Panc1 (cell line): Measurements from ENCODE around the gene SSR4. TPM values are rescaled to one million over a fixed set of nuclear protein-coding genes. Genes with fewer than 3 reads are reported as not detected.

ENCODE experiments used
- ATAC-seq: fragments of 200-7000 bp; cut with Tn5 transposase; 2 replicates; pipeline ENCODE4 v1.9.1; 2020; ENCODE audit warnings: mild to moderate bottlenecking, moderate library complexity
- BruUV-seq: library from RNA; stranded (reverse); fragments of 400-500 nt; replicated peaks from 2 replicates; lab custom pipeline; 2021; lab: Mats Ljungman, UMichigan
- CTCF ChIA-PET: fragments of 300-600 bp; sonication (Branson Sonifier 250); formaldehyde crosslinking; loops from one replicate; lab custom pipeline; 2022; ENCODE audit warnings: antibody characterized with exemption; lab: Charles Lee
- POLR2A ChIA-PET: fragments of 300-600 bp; sonication (Branson Sonifier 250); formaldehyde crosslinking; loops from one replicate; lab custom pipeline; 2022; ENCODE audit warnings: antibody characterized with exemption; lab: Charles Lee
- DNase-seq: peaks from one replicate; pipeline ENCODE4 v3.0.0-alpha.2; 2010; ENCODE audit warnings: low read depth, low spot score
- H3K27ac ChIP-seq: 2 replicates; pipeline ENCODE4 v1.5.1; 2011; ENCODE audit warnings: mild to moderate bottlenecking, low read length, inconsistent platforms
- H3K27me3 ChIP-seq: fragments of 200-500 bp; sonication (Bioruptor generic); 2 replicates; pipeline ENCODE4 v1.6.0; 2014; ENCODE audit warnings: low read length, inconsistent platforms; ENCODE audit not compliant: control insufficient read depth, insufficient read depth
- H3K36me3 ChIP-seq: fragments of 200-500 bp; sonication (Bioruptor generic); 2 replicates; pipeline ENCODE4 v1.5.1; 2014; ENCODE audit warnings: inconsistent platforms, mild to moderate bottlenecking, low read length, moderate library complexity; ENCODE audit not compliant: control insufficient read depth, insufficient read depth
- H3K4me1 ChIP-seq: 2 replicates; pipeline ENCODE4 v1.5.1; 2011; ENCODE audit warnings: inconsistent platforms, mild to moderate bottlenecking, low read length, moderate library complexity; ENCODE audit not compliant: control insufficient read depth, insufficient read depth
- H3K4me3 ChIP-seq, 2 experiments: 2 replicates each; pipeline ENCODE4 v1.5.1; 2011 to 2012; ENCODE audit warnings: low read depth in 2 of 2, low read length in 2 of 2, mild to moderate bottlenecking in 2 of 2, inconsistent platforms in 1 of 2, moderate library complexity in 1 of 2
- H3K9me3 ChIP-seq: fragments of 200-500 bp; sonication (Bioruptor generic); 2 replicates; pipeline ENCODE4 v1.5.1; 2014; ENCODE audit warnings: low read depth, mild to moderate bottlenecking, inconsistent platforms, low read length, moderate library complexity; ENCODE audit not compliant: control insufficient read depth, insufficient read depth
- CTCF ChIP-seq: fragments of 450-650 bp; IDR thresholded peaks from 2 replicates; pipeline ENCODE4 v1.5.1; 2017; ENCODE audit warnings: mild to moderate bottlenecking
- POLR2AphosphoS5 ChIP-seq: IDR thresholded peaks from 2 replicates; pipeline ENCODE4 v1.6.1; 2012; ENCODE audit warnings: mild to moderate bottlenecking, low read depth, low read length, moderate library complexity
- REST ChIP-seq, 2 experiments: IDR thresholded peaks; 2 replicates each; pipeline ENCODE4 v1.6.1; 2011 to 2012; ENCODE audit warnings: low read depth in 2 of 2, control low read depth in 1 of 2, low read length in 1 of 2, mild to moderate bottlenecking in 1 of 2, moderate library complexity in 1 of 2; ENCODE audit not compliant: insufficient read depth in 1 of 2
- SIN3A ChIP-seq: IDR thresholded peaks from 2 replicates; pipeline ENCODE4 v1.6.1; 2012; ENCODE audit warnings: low read depth, mild to moderate bottlenecking, low read length, moderate library complexity, borderline replicate concordance; ENCODE audit not compliant: insufficient read depth
- TCF7L2 ChIP-seq: IDR thresholded peaks from 2 replicates; pipeline ENCODE4 v1.6.1; 2011; ENCODE audit warnings: mild to moderate bottlenecking, low read depth, low read length, inconsistent platforms
- in situ Hi-C: cut with HindIII; loops from 2 replicates; pipeline ENCODE4 v1.10.0; 2016; ENCODE audit warnings: low sequenced_read_pairs, low pct_unique_long_range_greater_than_20kb
- intact Hi-C: fragments of 100-400 bp; cut with micrococcal nuclease; formaldehyde crosslinking; loops from one replicate; pipeline ENCODE4 v1.10.0; 2022; ENCODE audit not compliant: unreplicated experiment
- total RNA-seq: library from RNA; stranded (reverse); gene quantifications from one replicate; pipeline ENCODE4 v1.2.1, GENCODE V29; 2021; ENCODE audit not compliant: unreplicated experiment

SSR4 gene
- total RNA-seq, 1 experiment from 2014 or later: 504 TPM

GRCh38 chrX:153819384-153820040, 25.0 kb downstream of the SSR4 start:
- Histone ChIP-seq H3K36me3 (no peaks in the 10 kb centered on the region), H3K27me3 (no peaks in the 10 kb centered on the region), H3K9me3 (no peaks in the 10 kb centered on the region), H3K4me3 (peak overlapping the region; percentile 46 to 63), H3K27ac (peak overlapping the region; percentile 84), H3K4me1 (peaks cover 30% of the 10 kb centered on the region)
- ATAC-seq (peak; percentile 67), DNase-seq (no peak)
- intact Hi-C loops (no loop called here), in situ Hi-C loops (no loop called here)
- POLR2A ChIA-PET: no interaction called here
- CTCF ChIA-PET: interaction anchor here (0.6 kb wide), 1 partner anchor 83 kb away, joined by 7 read pairs; no protein-coding TSS in a partner anchor
- BruUV-seq: no TSS peak
- TF ChIP-seq SIN3A: no peak
- TF ChIP-seq POLR2AphosphoS5: no peak
- 0 out of 2 replicates have a peak, but pooled peaks have one; percentile 9 for TF ChIP-seq TCF7L2
- TF ChIP-seq CTCF: no peak

- Histone ChIP-seq H3K27me3 (no peaks in the 10 kb centered on the region), H3K27ac (0 out of 2 replicates have a peak overlapping the region, but pooled peaks have one; percentile 23), H3K36me3 (no peaks in the 10 kb centered on the region), H3K9me3 (no peaks in the 10 kb centered on the region), H3K4me3 (no peak overlapping the region), H3K4me1 (peaks cover 30% of the 10 kb centered on the region)
- in situ Hi-C loops (no loop called here), intact Hi-C loops (no loop called here)
- no peak for ATAC-seq
- ChIA-PET POLR2A (no interaction called here), CTCF (interaction anchor here (0.7 kb wide), 1 partner anchor 37 kb away, joined by 4 read pairs; no protein-coding TSS in a partner anchor)
- no peak for TF ChIP-seq TCF7L2
- no peak for TF ChIP-seq POLR2AphosphoS5
- TF ChIP-seq CTCF: no peak
- TF ChIP-seq SIN3A: no peak
- TF ChIP-seq REST (IDR thresholded peaks at IDR 0.05; ENCODE audit: insufficient read depth in 1 of 2, low read depth in 2 of 2, low read length in 1 of 2): no peak
- no peak for DNase-seq
- no TSS peak for BruUV-seq
Measured at GRCh38 chrX:153820601-153821000, 26.1 kb downstream of the SSR4 start.
